ENCODE data around the gene NCAPG2. TPM values are rescaled to one million over a fixed set of nuclear protein-coding genes. Genes with fewer than 3 reads are reported as not detected.

The NCAPG2 gene
- total and polyA plus RNA-seq, 2 experiments from 2014 or later = 38.7 to 91.2 TPM

DNA sequence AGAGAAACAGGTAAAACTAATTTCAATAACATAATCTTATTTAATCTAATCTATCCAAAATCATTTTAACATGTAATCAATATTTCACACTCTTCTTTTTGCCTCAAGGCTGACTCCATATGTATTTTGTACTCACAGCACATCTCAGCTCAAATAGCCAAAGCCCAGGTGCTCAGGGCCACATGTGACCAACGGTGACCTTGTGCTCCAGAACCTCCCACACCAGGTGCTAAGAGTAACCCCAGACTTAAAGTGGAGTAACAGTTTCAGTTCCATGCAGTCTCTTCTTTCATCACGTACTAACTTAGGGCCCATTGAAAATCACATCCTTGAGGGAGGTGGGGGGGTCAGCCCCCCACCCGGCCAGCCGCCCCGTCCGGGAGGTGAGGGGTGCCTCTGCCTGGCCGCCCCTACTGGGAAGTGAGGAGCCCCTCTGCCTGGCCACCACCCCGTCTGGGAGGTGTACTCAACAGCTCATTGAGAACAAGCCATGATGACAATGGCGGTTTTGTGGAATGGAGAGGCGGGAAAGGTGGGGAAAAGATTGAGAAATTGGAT, 47.3 kb downstream of the NCAPG2 start:
- Mint-ChIP-seq H3K4me1 (peaks cover 4% of the 10 kb centered on the region; the same call in 2 of the 3 replicates), H3K9me3 (no peaks in the 10 kb centered on the region), H3K36me3 (ENCODE audit: low read depth) (peaks cover 65% of the 10 kb centered on the region), H3K27me3 (ENCODE audit: insufficient read depth, low read depth, poor library complexity) (no peaks in the 10 kb centered on the region), H3K27ac (peak overlapping the region; percentile 89), H3K4me3 (no peak overlapping the region)
- DNase-seq (ENCODE audit: low spot score) = no peak
- Histone ChIP-seq H3K27me3 (ENCODE audit: insufficient read depth) (no peaks in the 10 kb centered on the region), H3K4me1 (ENCODE audit: insufficient read depth) (no peaks in the 10 kb centered on the region; the same call in 1 of the 2 replicates), H4K20me1 (replicated peaks; ENCODE audit: insufficient read depth) (peaks cover 6% of the 10 kb centered on the region), H3K27ac (ENCODE audit: low read depth) (no peak overlapping the region), H3K36me3 (ENCODE audit: insufficient read depth) (peaks cover 58% of the 10 kb centered on the region), H3K4me2 (no peak overlapping the region), H2AFZ (no peak overlapping the region), H3K79me2 (replicated peaks; ENCODE audit: insufficient read depth) (peaks cover 9% of the 10 kb centered on the region; the same call in 1 of the 2 replicates), H3K4me3 (no peak overlapping the region), H3F3A (replicated peaks; ENCODE audit: low read depth) (0 out of 2 replicates have a peak, but pooled peaks cover 3% of the 10 kb centered on the region), H3K9me2 (ENCODE audit: insufficient read depth) (no peaks in the 10 kb centered on the region)
- TF ChIP-seq, protein P1, sequence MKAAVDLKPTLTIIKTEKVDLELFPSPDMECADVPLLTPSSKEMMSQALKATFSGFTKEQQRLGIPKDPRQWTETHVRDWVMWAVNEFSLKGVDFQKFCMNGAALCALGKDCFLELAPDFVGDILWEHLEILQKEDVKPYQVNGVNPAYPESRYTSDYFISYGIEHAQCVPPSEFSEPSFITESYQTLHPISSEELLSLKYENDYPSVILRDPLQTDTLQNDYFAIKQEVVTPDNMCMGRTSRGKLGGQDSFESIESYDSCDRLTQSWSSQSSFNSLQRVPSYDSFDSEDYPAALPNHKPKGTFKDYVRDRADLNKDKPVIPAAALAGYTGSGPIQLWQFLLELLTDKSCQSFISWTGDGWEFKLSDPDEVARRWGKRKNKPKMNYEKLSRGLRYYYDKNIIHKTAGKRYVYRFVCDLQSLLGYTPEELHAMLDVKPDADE (IDR thresholded peaks at IDR 0.05) = no peak
- no peak for TF ChIP-seq POLR2AphosphoS5 (IDR thresholded peaks at IDR 0.05; ENCODE audit: low read depth)
- TF ChIP-seq, protein P2, sequence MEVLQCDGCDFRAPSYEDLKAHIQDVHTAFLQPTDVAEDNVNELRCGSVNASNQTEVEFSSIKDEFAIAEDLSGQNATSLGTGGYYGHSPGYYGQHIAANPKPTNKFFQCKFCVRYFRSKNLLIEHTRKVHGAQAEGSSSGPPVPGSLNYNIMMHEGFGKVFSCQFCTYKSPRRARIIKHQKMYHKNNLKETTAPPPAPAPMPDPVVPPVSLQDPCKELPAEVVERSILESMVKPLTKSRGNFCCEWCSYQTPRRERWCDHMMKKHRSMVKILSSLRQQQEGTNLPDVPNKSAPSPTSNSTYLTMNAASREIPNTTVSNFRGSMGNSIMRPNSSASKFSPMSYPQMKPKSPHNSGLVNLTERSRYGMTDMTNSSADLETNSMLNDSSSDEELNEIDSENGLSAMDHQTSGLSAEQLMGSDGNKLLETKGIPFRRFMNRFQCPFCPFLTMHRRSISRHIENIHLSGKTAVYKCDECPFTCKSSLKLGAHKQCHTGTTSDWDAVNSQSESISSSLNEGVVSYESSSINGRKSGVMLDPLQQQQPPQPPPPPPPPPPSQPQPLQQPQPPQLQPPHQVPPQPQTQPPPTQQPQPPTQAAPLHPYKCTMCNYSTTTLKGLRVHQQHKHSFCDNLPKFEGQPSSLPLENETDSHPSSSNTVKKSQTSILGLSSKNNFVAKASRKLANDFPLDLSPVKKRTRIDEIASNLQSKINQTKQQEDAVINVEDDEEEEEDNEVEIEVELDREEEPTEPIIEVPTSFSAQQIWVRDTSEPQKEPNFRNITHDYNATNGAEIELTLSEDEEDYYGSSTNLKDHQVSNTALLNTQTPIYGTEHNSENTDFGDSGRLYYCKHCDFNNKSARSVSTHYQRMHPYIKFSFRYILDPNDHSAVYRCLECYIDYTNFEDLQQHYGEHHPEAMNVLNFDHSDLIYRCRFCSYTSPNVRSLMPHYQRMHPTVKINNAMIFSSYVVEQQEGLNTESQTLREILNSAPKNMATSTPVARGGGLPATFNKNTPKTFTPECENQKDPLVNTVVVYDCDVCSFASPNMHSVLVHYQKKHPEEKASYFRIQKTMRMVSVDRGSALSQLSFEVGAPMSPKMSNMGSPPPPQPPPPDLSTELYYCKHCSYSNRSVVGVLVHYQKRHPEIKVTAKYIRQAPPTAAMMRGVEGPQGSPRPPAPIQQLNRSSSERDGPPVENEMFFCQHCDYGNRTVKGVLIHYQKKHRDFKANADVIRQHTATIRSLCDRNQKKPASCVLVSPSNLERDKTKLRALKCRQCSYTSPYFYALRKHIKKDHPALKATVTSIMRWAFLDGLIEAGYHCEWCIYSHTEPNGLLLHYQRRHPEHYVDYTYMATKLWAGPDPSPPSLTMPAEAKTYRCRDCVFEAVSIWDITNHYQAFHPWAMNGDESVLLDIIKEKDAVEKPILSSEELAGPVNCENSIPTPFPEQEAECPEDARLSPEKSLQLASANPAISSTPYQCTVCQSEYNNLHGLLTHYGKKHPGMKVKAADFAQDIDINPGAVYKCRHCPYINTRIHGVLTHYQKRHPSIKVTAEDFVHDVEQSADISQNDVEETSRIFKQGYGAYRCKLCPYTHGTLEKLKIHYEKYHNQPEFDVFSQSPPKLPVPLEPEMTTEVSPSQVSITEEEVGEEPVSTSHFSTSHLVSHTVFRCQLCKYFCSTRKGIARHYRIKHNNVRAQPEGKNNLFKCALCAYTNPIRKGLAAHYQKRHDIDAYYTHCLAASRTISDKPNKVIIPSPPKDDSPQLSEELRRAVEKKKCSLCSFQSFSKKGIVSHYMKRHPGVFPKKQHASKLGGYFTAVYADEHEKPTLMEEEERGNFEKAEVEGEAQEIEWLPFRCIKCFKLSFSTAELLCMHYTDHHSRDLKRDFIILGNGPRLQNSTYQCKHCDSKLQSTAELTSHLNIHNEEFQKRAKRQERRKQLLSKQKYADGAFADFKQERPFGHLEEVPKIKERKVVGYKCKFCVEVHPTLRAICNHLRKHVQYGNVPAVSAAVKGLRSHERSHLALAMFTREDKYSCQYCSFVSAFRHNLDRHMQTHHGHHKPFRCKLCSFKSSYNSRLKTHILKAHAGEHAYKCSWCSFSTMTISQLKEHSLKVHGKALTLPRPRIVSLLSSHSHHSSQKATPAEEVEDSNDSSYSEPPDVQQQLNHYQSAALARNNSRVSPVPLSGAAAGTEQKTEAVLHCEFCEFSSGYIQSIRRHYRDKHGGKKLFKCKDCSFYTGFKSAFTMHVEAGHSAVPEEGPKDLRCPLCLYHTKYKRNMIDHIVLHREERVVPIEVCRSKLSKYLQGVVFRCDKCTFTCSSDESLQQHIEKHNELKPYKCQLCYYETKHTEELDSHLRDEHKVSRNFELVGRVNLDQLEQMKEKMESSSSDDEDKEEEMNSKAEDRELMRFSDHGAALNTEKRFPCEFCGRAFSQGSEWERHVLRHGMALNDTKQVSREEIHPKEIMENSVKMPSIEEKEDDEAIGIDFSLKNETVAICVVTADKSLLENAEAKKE (CRISPR knock-in tag; IDR thresholded peaks at IDR 0.05) = no peak
- no peak for TF ChIP-seq EZH2phosphoT487 (IDR thresholded peaks at IDR 0.05; ENCODE audit: unreplicated experiment)
- TF ChIP-seq STAT1 (IDR thresholded peaks at IDR 0.05; ENCODE audit: unreplicated experiment) = no peak
- no peak for TF ChIP-seq ZNF331 (CRISPR knock-in tag; IDR thresholded peaks at IDR 0.05; ENCODE audit: low read depth)
- no peak for TF ChIP-seq ZNF114 (CRISPR knock-in tag; IDR thresholded peaks at IDR 0.05)
- no peak for TF ChIP-seq NANOG (IDR thresholded peaks at IDR 0.05; ENCODE audit: borderline replicate concordance)
- no peak for ATAC-seq

All from GM23338 (cell line).